Measurements from ENCODE around the gene HIP1R.

GRCh38 chr12:122889761-122890520 lies 54.7 kb downstream of the HIP1R start:
- no peak for TF ChIP-seq EP300 (IDR thresholded peaks at IDR 0.05; ENCODE audit: borderline replicate concordance)
- no peak for TF ChIP-seq EGR1 (IDR thresholded peaks at IDR 0.05)
- TF ChIP-seq YY1 (IDR thresholded peaks at IDR 0.05; ENCODE audit: low read depth) = no peak
- TF ChIP-seq MAX (IDR thresholded peaks at IDR 0.05) = no peak
- TF ChIP-seq REST (IDR thresholded peaks at IDR 0.05; ENCODE audit: low read depth) = no peak
- TF ChIP-seq TAF1 (IDR thresholded peaks at IDR 0.05; ENCODE audit: low read depth) = no peak
- no peak for TF ChIP-seq ZBTB7A (IDR thresholded peaks at IDR 0.05; ENCODE audit: low read depth)
- no peak for TF ChIP-seq CREB1 (IDR thresholded peaks at IDR 0.05; ENCODE audit: low read depth)

Data from Ishikawa (cell line).